ENCODE results near the gene SHISA9.

The SHISA9 gene

DNA sequence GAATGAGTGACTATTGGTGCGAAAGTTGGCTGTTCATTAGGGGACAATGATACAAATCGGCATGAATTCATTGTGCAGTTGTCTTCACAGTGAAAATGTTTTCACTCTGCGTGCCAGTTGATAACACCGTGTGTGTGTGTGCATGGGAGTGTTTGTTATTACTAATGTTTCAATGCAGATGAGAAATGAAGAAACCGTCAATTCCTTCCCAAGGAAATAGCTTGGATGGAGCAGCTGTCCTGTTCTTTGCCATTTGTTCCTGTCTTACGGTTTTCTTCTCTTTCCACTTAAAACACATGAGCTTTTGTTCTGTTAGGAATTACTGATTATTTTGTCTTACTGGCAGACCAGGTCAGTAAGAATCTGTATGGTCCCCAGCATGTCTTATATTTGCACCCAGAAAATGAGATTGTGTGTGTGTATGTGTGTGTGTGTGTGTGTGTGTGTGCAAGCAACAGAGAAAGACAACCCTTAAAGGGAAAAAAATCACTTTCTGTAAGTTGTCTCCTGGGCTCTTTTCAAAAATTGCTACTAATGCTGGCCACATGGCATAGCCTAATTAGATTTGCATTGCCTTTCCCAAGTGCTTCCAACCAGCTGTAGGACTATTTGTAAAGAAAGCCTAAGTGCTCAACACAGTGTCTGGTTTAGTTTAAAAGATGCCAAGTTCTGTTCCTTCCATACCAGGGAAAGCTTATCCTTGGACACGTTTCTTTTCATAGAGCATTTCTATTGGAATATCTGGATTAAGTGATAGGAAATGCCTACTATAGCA lies 23.8 kb downstream of the SHISA9 start:
- DNase-seq (ENCODE audit: low read depth), result no peak
- TF ChIP-seq, protein P1, sequence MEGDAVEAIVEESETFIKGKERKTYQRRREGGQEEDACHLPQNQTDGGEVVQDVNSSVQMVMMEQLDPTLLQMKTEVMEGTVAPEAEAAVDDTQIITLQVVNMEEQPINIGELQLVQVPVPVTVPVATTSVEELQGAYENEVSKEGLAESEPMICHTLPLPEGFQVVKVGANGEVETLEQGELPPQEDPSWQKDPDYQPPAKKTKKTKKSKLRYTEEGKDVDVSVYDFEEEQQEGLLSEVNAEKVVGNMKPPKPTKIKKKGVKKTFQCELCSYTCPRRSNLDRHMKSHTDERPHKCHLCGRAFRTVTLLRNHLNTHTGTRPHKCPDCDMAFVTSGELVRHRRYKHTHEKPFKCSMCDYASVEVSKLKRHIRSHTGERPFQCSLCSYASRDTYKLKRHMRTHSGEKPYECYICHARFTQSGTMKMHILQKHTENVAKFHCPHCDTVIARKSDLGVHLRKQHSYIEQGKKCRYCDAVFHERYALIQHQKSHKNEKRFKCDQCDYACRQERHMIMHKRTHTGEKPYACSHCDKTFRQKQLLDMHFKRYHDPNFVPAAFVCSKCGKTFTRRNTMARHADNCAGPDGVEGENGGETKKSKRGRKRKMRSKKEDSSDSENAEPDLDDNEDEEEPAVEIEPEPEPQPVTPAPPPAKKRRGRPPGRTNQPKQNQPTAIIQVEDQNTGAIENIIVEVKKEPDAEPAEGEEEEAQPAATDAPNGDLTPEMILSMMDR (IDR thresholded peaks at IDR 0.05; ENCODE audit: insufficient read depth, low read depth, low read length, missing control alignments), result no peak

DNA sequence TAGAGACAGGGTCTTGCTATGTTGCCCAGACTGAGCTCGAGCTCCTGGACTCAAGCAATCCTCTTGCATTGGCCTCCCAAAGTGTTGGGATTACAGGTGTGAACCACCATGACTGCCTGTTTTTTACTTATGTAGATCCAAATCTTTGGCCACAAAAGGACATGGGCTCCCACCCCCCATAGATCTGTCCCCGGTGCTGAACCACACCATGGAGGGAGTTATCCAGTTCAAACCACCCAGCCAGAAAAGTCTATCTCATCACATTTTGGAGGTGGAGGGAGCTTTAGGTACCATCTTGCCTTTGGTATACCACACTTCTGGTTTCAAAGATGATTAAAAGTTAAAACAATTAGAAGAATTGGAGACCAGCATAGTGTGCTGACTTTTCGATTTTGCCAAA lies 26.2 kb downstream of the SHISA9 start:
- no peak overlapping the region for H3K4me3 ChIP-seq (ENCODE audit: low read length)
- no peak for DNase-seq (ENCODE audit: low read depth)
- TF ChIP-seq, protein P1 (IDR thresholded peaks at IDR 0.05; ENCODE audit: insufficient read depth, low read depth, low read length, missing control alignments), result no peak

More for the DNA sequence above, 23.8 kb downstream of the SHISA9 start:
- no peak overlapping the region for H3K4me3 ChIP-seq (ENCODE audit: low read length)

DNA sequence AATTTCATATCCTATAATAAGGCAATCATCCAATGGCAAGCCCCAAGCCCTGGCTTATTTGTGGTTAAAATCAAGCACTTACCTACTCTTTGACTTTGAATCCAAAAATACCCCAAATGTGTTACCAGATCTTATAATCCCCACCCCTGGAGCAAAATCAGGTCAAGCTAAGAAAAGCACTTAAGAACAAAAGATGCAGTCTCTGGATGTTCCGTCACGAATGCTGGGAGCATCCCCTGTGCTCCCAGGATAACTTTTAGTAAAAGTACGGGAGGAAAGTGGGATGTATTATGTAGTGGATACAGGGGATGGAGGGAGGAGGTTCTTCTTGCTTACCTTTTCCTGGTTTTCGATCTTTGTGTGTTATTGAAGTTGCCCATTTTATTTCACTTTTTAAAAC lies 29.5 kb downstream of the SHISA9 start:
- no peak overlapping the region for H3K4me3 ChIP-seq (ENCODE audit: low read length)
- no peak for DNase-seq (ENCODE audit: low read depth)
- TF ChIP-seq, protein P1 (IDR thresholded peaks at IDR 0.05; ENCODE audit: insufficient read depth, low read depth, low read length, missing control alignments), result no peak

DNA sequence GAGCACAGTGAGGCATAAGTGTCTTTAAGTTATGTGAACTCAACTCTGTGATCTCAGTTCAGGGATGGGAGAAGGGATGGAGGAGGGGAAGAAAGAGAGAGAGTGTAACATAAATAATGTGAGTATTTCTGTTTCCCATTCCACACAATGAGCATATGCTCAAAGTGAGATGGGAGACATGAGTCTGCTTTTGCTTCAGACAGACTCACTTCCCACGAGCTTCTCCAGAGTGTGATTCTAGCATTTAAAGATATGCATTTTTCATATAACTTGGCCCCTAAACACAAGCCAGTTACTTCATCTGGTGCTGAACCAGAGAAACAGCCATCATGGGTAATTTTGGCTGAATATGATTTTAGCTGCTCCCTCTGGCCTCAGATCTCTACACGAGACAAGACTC lies 35.0 kb downstream of the SHISA9 start:
- no peak overlapping the region for H3K4me3 ChIP-seq (ENCODE audit: low read length)
- TF ChIP-seq, protein P1 (IDR thresholded peaks at IDR 0.05; ENCODE audit: insufficient read depth, low read depth, low read length, missing control alignments), result no peak

DNA sequence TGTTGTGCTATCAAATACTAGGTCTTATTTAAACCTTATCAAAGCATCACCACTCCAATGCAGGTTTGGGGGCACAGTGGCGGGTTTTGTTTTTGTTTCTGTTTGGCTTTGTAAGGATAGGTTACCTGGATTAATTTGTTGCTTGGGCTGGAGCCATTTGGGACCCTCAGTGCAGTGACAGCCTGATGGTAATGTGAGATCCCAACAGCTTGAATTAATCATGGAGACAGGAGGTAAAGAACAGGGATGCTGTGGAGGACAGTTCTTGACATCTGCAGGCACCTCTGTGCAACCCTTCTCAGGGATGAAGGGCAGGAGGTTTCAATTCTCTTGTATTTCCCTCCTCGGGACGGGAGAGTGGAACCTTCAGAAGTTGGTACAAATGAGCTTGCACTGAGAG lies 40.5 kb downstream of the SHISA9 start:
- no peak for DNase-seq (ENCODE audit: low read depth)
- TF ChIP-seq, protein P1 (IDR thresholded peaks at IDR 0.05; ENCODE audit: insufficient read depth, low read depth, low read length, missing control alignments), result no peak
- H3K4me3 ChIP-seq (ENCODE audit: low read length), result no peak overlapping the region

More for the DNA sequence above, 35.0 kb downstream of the SHISA9 start:
- DNase-seq (ENCODE audit: low read depth), result no peak

DNA sequence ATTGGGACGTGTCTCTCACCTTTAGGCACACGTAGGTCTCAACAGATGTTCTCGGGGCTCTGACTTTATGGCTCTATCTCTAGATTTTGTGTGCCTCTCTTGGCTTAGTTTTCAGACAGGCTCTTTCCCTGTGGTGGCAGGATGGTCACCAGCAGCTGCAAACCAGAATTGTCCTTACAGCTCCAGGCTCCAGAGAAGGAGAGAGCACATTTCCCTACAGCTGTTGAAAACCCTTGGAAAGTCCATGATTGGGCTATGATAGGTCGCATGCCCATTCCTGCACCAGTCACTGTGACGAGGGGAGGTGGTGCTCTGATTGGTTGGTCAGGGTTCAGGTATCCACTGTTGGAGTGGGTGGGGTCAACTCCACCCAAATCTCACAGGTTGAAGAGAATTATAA lies 41.5 kb downstream of the SHISA9 start:
- no peak for DNase-seq (ENCODE audit: low read depth)
- TF ChIP-seq, protein P1 (IDR thresholded peaks at IDR 0.05; ENCODE audit: insufficient read depth, low read depth, low read length, missing control alignments), result no peak
- no peak overlapping the region for H3K4me3 ChIP-seq (ENCODE audit: low read length)

DNA sequence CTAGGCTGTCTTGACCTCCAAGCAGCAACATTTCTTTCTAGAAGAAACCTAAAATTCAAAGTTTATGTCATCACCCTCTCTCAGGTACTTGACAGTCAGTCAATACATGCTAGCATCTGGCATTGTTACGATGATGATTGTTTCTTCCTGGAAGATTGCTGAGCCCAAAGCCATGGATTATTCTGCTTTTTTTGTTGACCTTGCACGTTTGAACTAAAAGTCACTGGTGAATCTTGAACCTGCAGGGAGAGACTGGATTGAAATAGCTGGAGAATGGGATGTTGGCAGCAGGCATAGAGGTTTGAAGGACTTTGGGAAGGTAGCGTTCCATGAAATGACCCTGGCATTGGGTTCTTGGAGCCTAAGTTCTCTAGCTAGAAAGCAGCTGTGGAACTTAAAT lies 42.9 kb downstream of the SHISA9 start:
- TF ChIP-seq, protein P1 (IDR thresholded peaks at IDR 0.05; ENCODE audit: insufficient read depth, low read depth, low read length, missing control alignments), result no peak
- H3K4me3 ChIP-seq (ENCODE audit: low read length), result no peak overlapping the region
- no peak for DNase-seq (ENCODE audit: low read depth)

All from epithelial cell of esophagus (primary cell).